ENCODE results near the gene USP21.
"Not testable (repeated sequence)": the region's sequence is repeated elsewhere in the genome, so short reads cannot be mapped to it uniquely, and the experiment has no call there.

USP21 gene, protein sequence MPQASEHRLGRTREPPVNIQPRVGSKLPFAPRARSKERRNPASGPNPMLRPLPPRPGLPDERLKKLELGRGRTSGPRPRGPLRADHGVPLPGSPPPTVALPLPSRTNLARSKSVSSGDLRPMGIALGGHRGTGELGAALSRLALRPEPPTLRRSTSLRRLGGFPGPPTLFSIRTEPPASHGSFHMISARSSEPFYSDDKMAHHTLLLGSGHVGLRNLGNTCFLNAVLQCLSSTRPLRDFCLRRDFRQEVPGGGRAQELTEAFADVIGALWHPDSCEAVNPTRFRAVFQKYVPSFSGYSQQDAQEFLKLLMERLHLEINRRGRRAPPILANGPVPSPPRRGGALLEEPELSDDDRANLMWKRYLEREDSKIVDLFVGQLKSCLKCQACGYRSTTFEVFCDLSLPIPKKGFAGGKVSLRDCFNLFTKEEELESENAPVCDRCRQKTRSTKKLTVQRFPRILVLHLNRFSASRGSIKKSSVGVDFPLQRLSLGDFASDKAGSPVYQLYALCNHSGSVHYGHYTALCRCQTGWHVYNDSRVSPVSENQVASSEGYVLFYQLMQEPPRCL

GRCh38 chr1:161159087-161159912, at the start of gene USP21:
TSS of gene USP21 (plus strand) at chr1:161159500. CDS start at chr1:161160641, 1,141 bp downstream.
- DNase-seq (ENCODE audit: low read depth), result peak; percentile 73

GRCh38 chr1:161111117-161111516, 48.2 kb upstream of the USP21 start:
- DNase-seq (ENCODE audit: low read depth), result no peak

GRCh38 chr1:161111527-161111926, 47.8 kb upstream of the USP21 start:
- no peak for DNase-seq (ENCODE audit: low read depth)

- no peak for DNase-seq (ENCODE audit: low read depth)
Observed at GRCh38 chr1:161113915-161114314, 45.4 kb upstream of the USP21 start.

GRCh38 chr1:161114556-161114955, 44.7 kb upstream of the USP21 start:
- DNase-seq (ENCODE audit: low read depth), result no peak

DNA sequence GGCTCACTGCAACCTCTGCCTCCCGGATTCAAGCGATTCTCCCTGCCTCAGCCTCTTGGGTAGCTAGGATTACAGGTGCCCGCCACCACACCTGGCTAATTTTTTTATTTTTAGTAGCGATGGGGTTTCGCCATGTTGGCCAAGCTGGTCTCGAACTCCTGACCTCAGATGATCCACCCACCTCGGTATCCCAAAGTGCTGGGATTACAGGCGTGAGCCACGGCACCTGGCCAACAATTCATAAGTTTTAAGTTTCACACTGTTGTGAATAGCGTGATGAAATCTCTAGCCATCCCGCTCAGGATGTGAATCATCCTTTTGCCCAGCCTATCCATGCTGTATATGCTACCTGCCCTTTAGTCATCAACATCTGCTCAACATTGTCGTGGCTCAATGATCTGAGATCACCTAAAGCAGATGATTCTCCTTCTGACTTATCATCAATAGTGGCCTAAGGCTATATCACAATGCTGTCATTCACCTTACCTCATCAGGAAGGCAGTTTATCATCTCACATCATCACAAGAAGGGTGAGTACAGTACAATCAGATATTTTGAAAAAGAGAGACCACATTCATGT, 44.1 kb upstream of the USP21 start:
- DNase-seq (ENCODE audit: low read depth), result no peak

DNA sequence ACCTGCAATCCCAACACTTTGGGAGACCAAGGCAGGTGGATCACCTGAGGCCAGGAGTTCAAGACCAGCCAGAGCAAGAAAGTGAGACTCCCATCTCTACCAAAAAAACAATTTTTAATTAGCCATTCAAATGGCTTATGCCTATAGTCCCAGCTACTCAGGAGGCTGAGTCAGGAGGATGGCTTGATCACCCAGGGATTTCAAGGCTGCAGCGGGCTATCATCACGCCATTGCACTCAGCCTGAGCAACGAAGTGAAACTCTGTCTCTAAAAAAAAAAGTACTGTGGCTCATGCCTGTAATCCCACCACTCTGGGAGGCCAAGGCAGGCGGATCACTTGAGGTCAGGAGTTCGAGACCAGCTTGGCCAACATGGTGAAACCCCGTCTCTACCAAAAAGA, 43.3 kb upstream of the USP21 start:
- DNase-seq (ENCODE audit: low read depth), result not testable (repeated sequence)

DNA sequence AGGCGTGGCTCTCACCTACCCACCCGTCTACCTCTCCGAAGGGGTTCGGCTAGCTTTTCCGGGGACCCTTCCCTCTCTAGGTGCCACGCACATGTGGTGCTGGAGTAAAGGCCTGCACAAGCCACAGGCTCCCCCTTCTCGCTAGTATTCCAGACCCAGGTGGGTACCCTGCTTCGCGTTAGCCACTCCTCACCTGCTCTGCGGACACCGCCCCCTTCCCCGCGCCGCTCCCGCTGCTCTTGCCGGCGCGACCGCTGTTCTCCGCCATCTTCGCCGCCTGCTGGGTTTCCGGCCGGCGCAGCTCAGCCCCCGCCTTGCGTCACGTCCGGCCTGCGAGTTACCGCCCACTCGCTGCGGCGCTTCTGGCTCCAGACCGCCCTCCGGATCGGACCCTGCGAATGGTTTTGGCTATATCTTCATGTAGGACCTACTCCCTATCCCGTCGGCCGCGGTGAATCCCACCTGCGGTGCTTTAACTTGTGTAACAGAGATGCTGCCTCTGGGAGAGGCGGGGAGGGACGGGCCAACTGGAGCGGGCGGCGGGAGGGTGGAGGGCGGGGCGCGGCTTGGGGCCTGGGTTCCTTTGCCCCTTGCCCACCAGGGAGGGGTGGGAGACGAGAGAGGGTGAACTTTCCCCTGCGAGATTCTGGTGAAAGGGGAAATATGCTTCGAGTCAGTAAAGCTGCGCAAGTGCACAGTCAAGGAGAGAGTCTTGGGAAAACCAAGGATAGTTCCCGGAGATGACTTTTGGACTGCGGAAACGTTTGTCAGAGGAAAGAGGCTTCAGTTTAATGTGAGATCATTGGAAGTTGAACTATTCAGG, 41.3 kb upstream of the USP21 start, which contains the start of the genes NIT1 and PFDN2:
TSS of gene NIT1 (plus strand) at position 347 of the 823 bp plus-strand sequence. CDS start at position 419, 72 bp downstream.
TSS of gene PFDN2 (minus strand) at position 279 of the 823 bp plus-strand sequence. CDS start at position 268, 11 bp downstream.
- DNase-seq (ENCODE audit: low read depth), result no peak

DNA sequence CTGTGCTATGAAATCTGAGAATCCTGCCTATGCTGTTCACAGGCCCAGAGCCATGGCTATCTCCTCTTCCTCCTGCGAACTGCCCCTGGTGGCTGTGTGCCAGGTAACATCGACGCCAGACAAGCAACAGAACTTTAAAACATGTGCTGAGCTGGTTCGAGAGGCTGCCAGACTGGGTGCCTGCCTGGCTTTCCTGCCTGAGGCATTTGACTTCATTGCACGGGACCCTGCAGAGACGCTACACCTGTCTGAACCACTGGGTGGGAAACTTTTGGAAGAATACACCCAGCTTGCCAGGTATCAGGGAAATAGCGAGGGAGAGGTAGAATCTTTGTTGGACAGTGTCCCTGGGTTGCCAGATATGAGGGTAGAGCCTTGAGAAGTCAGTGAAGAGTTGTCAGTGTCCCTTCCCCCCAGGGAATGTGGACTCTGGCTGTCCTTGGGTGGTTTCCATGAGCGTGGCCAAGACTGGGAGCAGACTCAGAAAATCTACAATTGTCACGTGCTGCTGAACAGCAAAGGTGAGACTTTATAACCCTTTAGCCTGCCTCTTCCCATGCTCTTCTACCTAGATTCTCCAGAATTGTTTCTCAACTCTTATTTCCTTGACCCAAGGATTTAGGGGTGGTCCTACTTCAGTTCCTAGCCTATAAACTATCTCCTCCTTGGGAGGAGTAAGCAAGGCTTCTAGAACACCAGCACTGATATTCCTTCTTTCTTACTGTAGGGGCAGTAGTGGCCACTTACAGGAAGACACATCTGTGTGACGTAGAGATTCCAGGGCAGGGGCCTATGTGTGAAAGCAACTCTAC, 40.0 kb upstream of the USP21 start:
- no peak for DNase-seq (ENCODE audit: low read depth)

- no peak for DNase-seq (ENCODE audit: low read depth)
Observed at GRCh38 chr1:161121042-161121650, 38.2 kb upstream of the USP21 start.

DNA sequence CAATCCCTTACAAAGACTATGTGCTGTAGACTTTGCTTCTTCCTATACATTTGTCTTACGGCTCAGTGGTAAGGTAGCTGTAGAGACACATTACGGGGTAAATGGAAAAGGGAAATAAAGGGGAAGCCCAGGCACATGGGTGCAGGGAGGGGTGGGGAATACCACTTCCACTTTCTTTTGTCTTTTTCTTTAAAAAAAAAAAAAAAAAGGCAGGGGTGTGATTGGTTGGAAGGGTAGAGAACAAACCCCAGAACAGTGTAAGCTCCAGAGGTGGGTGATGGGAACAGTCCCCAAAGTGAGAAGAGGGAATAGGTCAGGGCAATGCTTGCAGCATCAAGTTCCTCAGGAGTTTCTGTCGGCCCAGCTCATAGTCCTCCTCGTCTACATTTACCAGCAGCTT, 37.5 kb upstream of the USP21 start:
- DNase-seq (ENCODE audit: low read depth), result no peak

DNA sequence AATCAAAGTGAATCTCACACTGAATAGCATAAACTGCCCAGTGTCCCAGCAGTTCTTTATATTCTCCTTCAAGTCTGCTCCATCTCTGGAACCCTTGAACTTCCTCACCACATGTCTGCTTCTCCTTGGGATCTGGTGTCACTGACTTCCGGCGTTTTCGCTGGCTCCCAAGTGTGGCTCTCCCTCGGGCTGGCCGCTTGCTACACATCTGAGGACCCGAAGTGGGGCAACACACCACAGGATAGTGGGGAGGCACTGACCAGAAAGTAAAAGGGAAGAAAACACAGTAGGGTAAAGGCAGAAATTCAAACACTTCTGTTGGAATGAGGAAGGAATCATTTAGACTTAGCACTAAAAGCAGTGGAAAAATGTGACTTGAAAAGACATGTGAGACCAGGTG, 36.3 kb upstream of the USP21 start:
- no peak for DNase-seq (ENCODE audit: low read depth)

DNA sequence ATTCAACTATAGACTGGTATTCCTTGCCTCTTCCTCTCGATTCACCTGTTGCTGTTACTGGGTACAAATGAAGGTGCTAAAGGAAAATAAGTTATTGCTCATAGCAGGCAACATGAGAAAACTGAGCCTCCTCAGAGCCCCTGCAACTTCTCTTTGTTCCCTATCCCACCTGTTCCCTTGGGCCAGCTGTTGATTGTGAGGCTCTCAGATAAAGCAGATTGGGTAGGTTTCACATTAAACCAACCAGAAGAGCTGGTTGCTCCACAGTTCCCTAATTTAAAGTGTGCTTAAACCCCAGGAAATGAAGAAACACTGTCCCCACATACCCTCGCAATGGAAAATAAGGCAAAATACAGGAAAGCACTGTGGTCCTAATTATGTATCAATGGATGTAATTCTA, 31.7 kb upstream of the USP21 start:
- no peak for DNase-seq (ENCODE audit: low read depth)

- DNase-seq (ENCODE audit: low read depth), result no peak
Observed at GRCh38 chr1:161128591-161129420, 30.5 kb upstream of the USP21 start.

- no peak for DNase-seq (ENCODE audit: low read depth)
Observed at GRCh38 chr1:161130266-161130665, 29.0 kb upstream of the USP21 start.

- no peak for DNase-seq (ENCODE audit: low read depth)
Observed at GRCh38 chr1:161131523-161132409, 27.5 kb upstream of the USP21 start.

GRCh38 chr1:161132410-161133219, 26.7 kb upstream of the USP21 start, which contains the start of gene DEDD:
TSS of gene DEDD (minus strand) at chr1:161132667. CDS start at chr1:161124462, 8,205 bp downstream.
- DNase-seq (ENCODE audit: low read depth), result peak; percentile 92
